AML-193 (cell line): ENCODE data around the gene MUC22.
A peak's percentile ranks its signal among the peaks of the same experiment; 100 is the strongest.

Source experiments
- DNase-seq, 2 experiments: peaks; one replicate each; lab custom pipeline; 2025; lab: John Stamatoyannopoulos, UW

MUC22 gene

DNA sequence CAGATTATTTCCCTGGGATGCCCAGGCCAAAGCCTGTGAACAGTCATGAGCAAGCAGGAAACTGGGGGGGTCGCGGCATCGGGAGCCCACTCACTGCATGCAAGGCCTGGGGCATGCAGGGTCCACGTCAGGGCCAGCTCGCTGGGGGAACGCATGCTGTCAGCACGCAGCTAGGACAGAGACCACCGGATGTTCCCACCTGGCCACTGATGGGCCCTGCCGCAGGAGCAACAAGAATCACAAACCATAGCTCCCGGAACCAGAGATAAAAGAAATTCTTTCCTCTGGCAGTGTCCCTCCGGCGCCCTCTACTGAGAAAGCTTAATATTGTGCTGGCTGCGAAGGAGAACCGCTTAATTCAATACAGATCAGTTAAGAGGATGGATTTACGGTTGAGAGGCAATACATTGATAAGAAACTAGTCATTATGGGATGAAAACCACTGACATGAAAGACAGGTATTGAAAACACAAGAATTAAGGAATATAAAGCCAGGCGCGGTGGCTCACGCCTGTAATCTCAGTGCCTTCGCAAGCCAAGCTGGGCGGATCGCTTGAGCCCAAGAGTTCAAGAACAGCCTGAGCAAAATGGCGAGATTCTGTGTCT is 69.5 kb downstream of the MUC22 start:
- peak; percentile 59 to 75 for DNase-seq

DNA sequence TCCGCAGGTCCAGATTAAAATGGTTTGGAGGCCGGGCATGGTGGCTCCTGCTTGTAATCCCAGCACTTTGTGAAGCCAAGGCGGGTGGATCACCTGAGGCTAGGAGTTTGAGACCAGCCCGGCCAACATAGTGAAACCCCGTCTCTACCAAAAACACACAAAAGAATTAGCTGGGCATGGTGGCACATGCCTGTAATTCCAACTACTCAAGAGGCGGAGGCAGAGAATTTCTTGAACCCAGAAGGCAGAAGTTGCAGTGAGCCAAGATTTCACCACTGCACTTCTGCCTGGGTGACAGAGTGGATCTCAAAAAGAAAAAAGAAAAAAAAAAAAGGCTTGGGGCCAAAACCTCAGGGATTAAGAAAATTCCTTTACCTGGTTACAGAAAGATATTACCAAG is 71.6 kb downstream of the MUC22 start:
- DNase-seq, result no peak

- peak; percentile 38 to 61 for DNase-seq
Measured at GRCh38 chr6:31083742-31084354, 73.6 kb downstream of the MUC22 start.
